Common myeloid progenitor, CD34-positive (primary cell): ENCODE measurements around the gene NOC4L.

ENCODE experiments used
- CTCF ChIA-PET: fragments of 350-600 bp; sonication (Branson Sonifier 250); formaldehyde crosslinking; loops from one replicate; lab custom pipeline; 2021; ENCODE audit warnings: antibody characterized with exemption; lab: Charles Lee
- POLR2A ChIA-PET: fragments of 350-600 bp; sonication (Branson Sonifier 250); formaldehyde crosslinking; loops from one replicate; lab custom pipeline; 2021; ENCODE audit warnings: antibody characterized with exemption; lab: Charles Lee
- DNase-seq, 3 donors: peaks; one replicate each; pipeline versions ENCODE4 v3.0.0 to v3.0.0-alpha.2; 2013
- H3K27ac ChIP-seq, 2 experiments: 1 replicate in 1 of 2; 2 replicates in 1 of 2; pipeline ENCODE4 v1.7.0; 2013; ENCODE audit warnings: inconsistent platforms in 2 of 2, low read length in 2 of 2, mild to moderate bottlenecking in 2 of 2, low read depth in 1 of 2, moderate library complexity in 1 of 2; ENCODE audit not compliant: severe bottlenecking in 2 of 2, insufficient read depth in 1 of 2, poor library complexity in 1 of 2
- H3K27me3 ChIP-seq, 5 experiments: replicated peaks in 2 of 5; 1 replicate in 3 of 5; 2 replicates in 2 of 5; pipeline versions ENCODE4 v1.6.1 to v1.7.0; 2013; ENCODE audit warnings: low read length in 4 of 5, mild to moderate bottlenecking in 2 of 5, moderate library complexity in 2 of 5, inconsistent platforms in 1 of 5; ENCODE audit not compliant: insufficient read depth in 5 of 5, control insufficient read depth in 4 of 5
- H3K36me3 ChIP-seq, 4 experiments: 1 replicate in 2 of 4; 2 replicates in 2 of 4; pipeline versions ENCODE4 v1.6.1 to v1.7.0; 2013; ENCODE audit warnings: low read length in 3 of 4, control low read depth in 1 of 4, mild to moderate bottlenecking in 1 of 4; ENCODE audit not compliant: control insufficient read depth in 4 of 4, insufficient read depth in 4 of 4
- H3K4me1 ChIP-seq, 4 experiments: 1 replicate in 3 of 4; 2 replicates in 1 of 4; pipeline versions ENCODE4 v1.6.1 to v1.7.1; 2013; ENCODE audit warnings: low read length in 3 of 4, mild to moderate bottlenecking in 3 of 4, control low read depth in 1 of 4, inconsistent platforms in 1 of 4, moderate library complexity in 1 of 4; ENCODE audit not compliant: control insufficient read depth in 4 of 4, insufficient read depth in 4 of 4; ENCODE audit errors: control extremely low read depth in 1 of 4
- H3K4me3 ChIP-seq, 7 experiments: 1 replicate in 4 of 7; 2 replicates in 3 of 7; pipeline versions ENCODE4 v1.5.1 to v1.7.0; 2013; ENCODE audit warnings: mild to moderate bottlenecking in 7 of 7, low read length in 6 of 7, moderate library complexity in 6 of 7, inconsistent platforms in 2 of 7, low read depth in 2 of 7, control low read depth in 1 of 7; ENCODE audit not compliant: insufficient read depth in 4 of 7, control insufficient read depth in 1 of 7; ENCODE audit errors: extremely low read depth in 1 of 7
- H3K9me3 ChIP-seq, 5 experiments: 1 replicate in 4 of 5; 2 replicates in 1 of 5; pipeline versions ENCODE4 v1.6.1 to v1.7.1; 2013; ENCODE audit warnings: low read length in 4 of 5, mild to moderate bottlenecking in 2 of 5, inconsistent platforms in 1 of 5, low read depth in 1 of 5, moderate library complexity in 1 of 5; ENCODE audit not compliant: control insufficient read depth in 4 of 5, insufficient read depth in 2 of 5; ENCODE audit errors: control extremely low read depth in 1 of 5
- WGBS: methylation state at CpG from one replicate; pipeline ENCODE4 v1.1.5; 2013; ENCODE audit not compliant: insufficient coverage; 5-methylcytosine and 5-hydroxymethylcytosine counted together

Gene NOC4L

DNA sequence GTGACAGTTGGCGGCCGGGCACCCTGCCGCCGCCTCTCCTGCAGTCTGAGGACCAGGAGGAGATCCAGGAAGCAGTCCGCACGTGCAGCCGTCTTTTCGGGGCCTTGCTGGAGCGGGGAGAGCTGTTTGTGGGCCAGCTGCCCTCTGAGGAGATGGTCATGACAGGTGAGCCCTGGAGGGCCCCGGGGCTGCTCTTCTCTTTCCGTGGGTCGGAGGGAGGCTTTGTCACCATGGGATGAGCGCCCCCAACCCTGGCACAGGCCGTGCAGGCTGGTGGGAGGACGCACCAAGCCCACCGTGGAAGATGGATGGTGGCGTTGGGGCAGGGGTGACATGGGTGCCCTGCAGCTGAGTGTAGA lies 532 bp downstream of the NOC4L start:
- peaks cover 11 to 57% (median 39%) of the 10 kb centered on the region in 4 experiments for H3K36me3 ChIP-seq
- H3K9me3 ChIP-seq, result no peaks in the 10 kb centered on the region
- H3K4me3 ChIP-seq, result peak overlapping the region; percentile 68 to 90 (median 83)
- CTCF ChIA-PET, result interaction anchor here (0.8 to 1.5 kb wide), 2 partner anchors 9 to 269 kb away, joined by 3 to 5 read pairs; no protein-coding TSS in a partner anchor
- POLR2A ChIA-PET, result no interaction called here
- WGBS, result 7% methylated on average over 16 of the region's 17 CpGs
- DNase-seq, result peak in 1 of 3 donors; percentile 29
- H3K4me1 ChIP-seq, result peaks cover 0 to 23% (median 22%) of the 10 kb centered on the region in 4 experiments
- H3K27me3 ChIP-seq, result no peaks in the 10 kb centered on the region
- H3K27ac ChIP-seq, result peak overlapping the region; percentile 50 to 85

GRCh38 chr12:132145334-132145733 lies 1.1 kb downstream of the NOC4L start:
- peak overlapping the region in 1 of 2 experiments; percentile 85 for H3K27ac ChIP-seq
- H3K27me3 ChIP-seq, result no peaks in the 10 kb centered on the region
- H3K9me3 ChIP-seq, result no peaks in the 10 kb centered on the region
- H3K4me3 ChIP-seq, result peak overlapping the region; percentile 68 to 90 (median 83)
- DNase-seq, result no peak
- POLR2A ChIA-PET, result no interaction called here
- H3K36me3 ChIP-seq, result peaks cover 6 to 51% (median 35%) of the 10 kb centered on the region in 4 experiments
- peaks cover 0 to 23% (median 22%) of the 10 kb centered on the region in 4 experiments for H3K4me1 ChIP-seq
- CTCF ChIA-PET, result interaction anchor here (0.8 to 1.5 kb wide), 2 partner anchors 8 to 269 kb away, joined by 3 to 5 read pairs; no protein-coding TSS in a partner anchor
- 93% methylated on average over 2 of the region's 7 CpGs for WGBS

DNA sequence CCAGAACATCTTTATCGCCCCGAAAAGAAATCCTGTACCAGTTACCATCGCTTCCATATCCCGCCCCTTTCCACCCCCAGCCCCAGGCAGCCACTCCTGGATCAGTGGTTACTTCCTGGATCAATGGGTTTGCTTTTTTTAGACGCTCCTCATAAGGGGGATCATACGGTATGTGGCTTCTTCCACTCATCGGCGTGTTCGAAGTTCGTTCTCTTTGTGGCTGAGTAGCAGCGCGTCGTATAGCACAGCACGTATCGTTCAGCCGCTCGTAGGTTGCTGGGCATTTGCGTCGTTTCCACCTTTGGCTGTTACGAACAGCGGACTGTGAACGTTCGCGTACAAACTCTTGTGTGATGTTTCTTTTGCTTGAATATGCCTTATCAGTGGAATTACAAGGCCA lies 1.8 kb downstream of the NOC4L start:
- POLR2A ChIA-PET, result no interaction called here
- CTCF ChIA-PET, result interaction anchor here (0.8 to 1.5 kb wide), 4 partner anchors 9 to 268 kb away, joined by 3 to 5 read pairs (median 4); no protein-coding TSS in a partner anchor
- H3K36me3 ChIP-seq, result peaks cover 4 to 46% (median 32%) of the 10 kb centered on the region in 4 experiments
- no peak overlapping the region for H3K27ac ChIP-seq
- no peaks in the 10 kb centered on the region for H3K27me3 ChIP-seq
- DNase-seq, result no peak
- no peak overlapping the region for H3K4me3 ChIP-seq
- 97% methylated on average over 24 of the region's 24 CpGs for WGBS
- H3K4me1 ChIP-seq, result peaks cover 0 to 23% (median 22%) of the 10 kb centered on the region in 4 experiments
- H3K9me3 ChIP-seq, result no peaks in the 10 kb centered on the region

- POLR2A ChIA-PET, result interaction anchor here (0.6 kb wide), 1 partner anchor 279 kb away, joined by 3 read pairs; no protein-coding TSS in a partner anchor
- no peaks in the 10 kb centered on the region for H3K9me3 ChIP-seq
- peaks cover 4 to 46% (median 29%) of the 10 kb centered on the region in 4 experiments for H3K36me3 ChIP-seq
- peaks cover 0 to 23% (median 22%) of the 10 kb centered on the region in 4 experiments for H3K4me1 ChIP-seq
- 97% methylated on average over 16 of the region's 19 CpGs for WGBS
- DNase-seq, result no peak
- CTCF ChIA-PET, result interaction anchor here (0.8 to 1.7 kb wide), 4 partner anchors 8 to 267 kb away, joined by 3 to 8 read pairs (median 4); no protein-coding TSS in a partner anchor
- no peaks in the 10 kb centered on the region for H3K27me3 ChIP-seq
- no peak overlapping the region for H3K27ac ChIP-seq
- no peak overlapping the region for H3K4me3 ChIP-seq
Measured at GRCh38 chr12:132146772-132147422, 2.6 kb downstream of the NOC4L start.

GRCh38 chr12:132147423-132148367 lies 3.4 kb downstream of the NOC4L start:
- Histone ChIP-seq H3K27me3 (no peaks in the 10 kb centered on the region), H3K4me3 (no peak overlapping the region), H3K9me3 (no peaks in the 10 kb centered on the region), H3K36me3 (peaks cover 0 to 45% (median 25%) of the 10 kb centered on the region in 4 experiments), H3K4me1 (peaks cover 0 to 20% (median 19%) of the 10 kb centered on the region in 4 experiments), H3K27ac (no peak overlapping the region)
- ChIA-PET CTCF (interaction anchor here (1.7 kb wide), 1 partner anchor 266 kb away, joined by 8 read pairs; no protein-coding TSS in a partner anchor), POLR2A (interaction anchor here (0.6 kb wide), 1 partner anchor 278 kb away, joined by 3 read pairs; no protein-coding TSS in a partner anchor)
- DNase-seq, result no peak
- 98% methylated on average over 37 of the region's 38 CpGs for WGBS

- CTCF ChIA-PET, result interaction anchor here (1.7 kb wide), 1 partner anchor 266 kb away, joined by 8 read pairs; no protein-coding TSS in a partner anchor
- whole genome bisulfite sequencing, result 98% methylated on average over 6 of the region's 41 CpGs
- POLR2A ChIA-PET, result no interaction called here
Measured at GRCh38 chr12:132148368-132149045, 4.2 kb downstream of the NOC4L start.

More at GRCh38 chr12:132148368-132149045, 4.2 kb downstream of the NOC4L start:
- no peak overlapping the region for H3K4me3 ChIP-seq
- no peak for DNase-seq
- no peaks in the 10 kb centered on the region for H3K27me3 ChIP-seq
- peaks cover 0 to 12% (median 11%) of the 10 kb centered on the region in 4 experiments for H3K4me1 ChIP-seq
- no peaks in the 10 kb centered on the region for H3K9me3 ChIP-seq
- H3K36me3 ChIP-seq, result peaks cover 0 to 45% (median 25%) of the 10 kb centered on the region in 4 experiments
- no peak overlapping the region for H3K27ac ChIP-seq
